DND-41 (cell line): ENCODE data around the gene NCMAP.

ENCODE experiments used
- ATAC-seq: fragments of 200-7000 bp; cut with Tn5 transposase; 3 replicates; pipeline ENCODE4 v1.9.1; 2021; ENCODE audit warnings: low read depth; ENCODE audit not compliant: insufficient read depth
- DNase-seq: peaks from one replicate; pipeline ENCODE4 v3.0.0-alpha.2; 2020
- H2AFZ ChIP-seq: 2 replicates; pipeline ENCODE4 v1.6.0; 2012; ENCODE audit warnings: low read depth, low read length
- H3K27ac ChIP-seq: 2 replicates; pipeline ENCODE4 v1.5.1; 2012; ENCODE audit warnings: low read length, inconsistent platforms
- H3K27me3 ChIP-seq: fragments of 200-600 bp; sonication (generic); 2 replicates; pipeline ENCODE4 v1.6.0; 2012; ENCODE audit warnings: low read length, mild to moderate bottlenecking, inconsistent platforms; ENCODE audit not compliant: insufficient read depth, poor library complexity
- H3K36me3 ChIP-seq: 2 replicates; pipeline ENCODE4 v1.5.1; 2012; ENCODE audit warnings: low read length, inconsistent platforms; ENCODE audit not compliant: insufficient read depth
- H3K4me1 ChIP-seq: 2 replicates; pipeline ENCODE4 v1.5.1; 2012; ENCODE audit warnings: mild to moderate bottlenecking, low read length; ENCODE audit not compliant: insufficient read depth
- H3K4me2 ChIP-seq: 2 replicates; pipeline ENCODE4 v1.6.0; 2012; ENCODE audit warnings: mild to moderate bottlenecking, moderate library complexity, low read length, inconsistent platforms; ENCODE audit not compliant: insufficient read depth
- H3K4me3 ChIP-seq, 2 experiments: fragments of 200-600 bp in 1 of 2; shearing (Covaris generic) in 1 of 2; 2 replicates each; pipeline ENCODE4 v1.5.1; 2012 to 2016; ENCODE audit warnings: inconsistent platforms in 2 of 2, low read length in 2 of 2, mild to moderate bottlenecking in 2 of 2, low read depth in 1 of 2, moderate library complexity in 1 of 2
- H3K79me2 ChIP-seq: 2 replicates; pipeline ENCODE4 v1.6.0; 2012; ENCODE audit warnings: low read length, inconsistent platforms; ENCODE audit not compliant: insufficient read depth
- H3K9ac ChIP-seq: 2 replicates; pipeline ENCODE4 v1.6.0; 2012; ENCODE audit warnings: low read depth, mild to moderate bottlenecking, inconsistent platforms, low read length, moderate library complexity
- H3K9me3 ChIP-seq: 2 replicates; pipeline ENCODE4 v1.5.1; 2012; ENCODE audit warnings: low read length, moderate library complexity, mild to moderate bottlenecking, inconsistent platforms; ENCODE audit not compliant: insufficient read depth, severe bottlenecking
- H4K20me1 ChIP-seq: 2 replicates; pipeline ENCODE4 v1.6.0; 2012; ENCODE audit warnings: low read length; ENCODE audit not compliant: insufficient read depth
- CTCF ChIP-seq: IDR thresholded peaks from 2 replicates; pipeline ENCODE4 v1.5.1; 2012; ENCODE audit warnings: borderline replicate concordance, low read length, moderate library complexity, mild to moderate bottlenecking; ENCODE audit not compliant: poor library complexity, severe bottlenecking; ENCODE audit errors: extremely low read depth
- EZH2 ChIP-seq: IDR thresholded peaks from 3 replicates; pipeline ENCODE4 v1.6.1; 2012; ENCODE audit warnings: borderline replicate concordance, low read depth, mild to moderate bottlenecking, moderate library complexity, low read length, inconsistent platforms; ENCODE audit not compliant: severe bottlenecking

NCMAP gene

DNA sequence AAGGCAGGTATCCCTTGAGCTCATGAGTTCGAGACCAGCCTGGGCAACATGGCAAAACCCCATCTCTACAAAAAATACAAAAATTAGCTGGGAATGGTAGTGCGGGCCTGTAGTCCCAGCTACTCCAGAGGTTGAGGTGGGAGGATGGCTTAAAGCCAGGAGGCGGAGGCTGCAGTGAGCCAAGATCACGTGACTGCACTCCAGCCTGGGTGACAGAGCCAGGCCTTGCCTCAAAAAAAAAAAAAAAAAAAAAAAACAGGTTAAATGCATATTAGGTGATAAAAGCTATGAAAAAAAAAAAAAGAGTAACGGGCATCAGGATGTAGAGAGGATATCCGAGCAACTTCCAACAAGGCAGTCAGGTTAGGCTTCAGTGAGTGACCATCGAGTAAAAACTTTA lies 84.4 kb downstream of the NCMAP start:
- H3K4me3 ChIP-seq = no peak overlapping the region
- H3K4me1 ChIP-seq = peaks cover 26% of the 10 kb centered on the region
- H3K4me2 ChIP-seq = no peak overlapping the region
- H3K27ac ChIP-seq = no peak overlapping the region
- H3K27me3 ChIP-seq = peaks cover 2% of the 10 kb centered on the region
- H3K9ac ChIP-seq = no peak overlapping the region
- peaks cover 18% of the 10 kb centered on the region for H4K20me1 ChIP-seq
- no peak overlapping the region for H2AFZ ChIP-seq
- ATAC-seq = no peak
- H3K79me2 ChIP-seq = peaks cover 32% of the 10 kb centered on the region
- no peaks in the 10 kb centered on the region for H3K9me3 ChIP-seq
- no peak for DNase-seq
- no peak for TF ChIP-seq EZH2
- TF ChIP-seq CTCF = no peak
- H3K36me3 ChIP-seq = peaks cover 16% of the 10 kb centered on the region

DNA sequence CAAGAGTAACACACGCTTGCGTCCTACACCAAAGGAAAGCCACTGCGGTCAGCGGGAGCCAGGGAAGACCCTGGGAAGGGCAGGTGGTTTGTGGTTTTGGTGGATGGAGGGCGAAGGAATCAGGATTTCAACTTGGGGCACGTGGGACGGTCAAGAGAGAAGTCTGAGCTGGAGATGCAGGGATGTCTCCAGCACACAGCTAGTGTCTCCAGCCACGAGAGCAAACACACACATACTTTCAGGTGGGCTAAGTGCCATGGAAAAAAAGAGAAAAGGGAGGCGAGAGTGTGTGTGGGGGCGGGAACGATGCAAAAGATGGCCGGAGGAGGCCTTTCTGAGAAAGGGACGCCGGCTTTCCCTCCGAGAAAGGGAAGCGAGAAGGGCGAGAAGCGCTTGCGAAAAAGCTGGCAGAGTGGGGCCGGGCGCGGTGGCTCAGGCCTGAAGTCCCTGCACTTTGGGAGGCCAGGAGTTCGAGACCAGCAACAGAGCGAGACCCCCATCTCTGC lies 85.8 kb downstream of the NCMAP start:
- peak overlapping the region; percentile 79 for H2AFZ ChIP-seq
- peaks cover 2% of the 10 kb centered on the region for H3K27me3 ChIP-seq
- H3K79me2 ChIP-seq = peaks cover 46% of the 10 kb centered on the region
- peaks cover 30% of the 10 kb centered on the region for H3K36me3 ChIP-seq
- H3K4me2 ChIP-seq = peak overlapping the region; percentile 79
- peak overlapping the region; percentile 99 for H3K9ac ChIP-seq
- H3K9me3 ChIP-seq = no peaks in the 10 kb centered on the region
- TF ChIP-seq CTCF = no peak
- no peak for TF ChIP-seq EZH2
- peak overlapping the region; percentile 13 for H3K27ac ChIP-seq
- H3K4me3 ChIP-seq = peak overlapping the region; percentile 97 to 100; a peak in 3 of 4 replicates
- peaks cover 35% of the 10 kb centered on the region for H3K4me1 ChIP-seq
- peak; percentile 37 for DNase-seq
- ATAC-seq = no peak
- H4K20me1 ChIP-seq = peaks cover 30% of the 10 kb centered on the region

- ATAC-seq = peak; percentile 91
- peak; percentile 99 for DNase-seq
- Histone ChIP-seq H3K27me3 (no peaks in the 10 kb centered on the region), H3K36me3 (peaks cover 41% of the 10 kb centered on the region), H3K27ac (peak within 1 kb of the TSS; percentile 98), H3K4me2 (peak within 1 kb of the TSS; percentile 91), H4K20me1 (peaks cover 38% of the 10 kb centered on the region), H3K4me3 (peak within 1 kb of the TSS; percentile 97 to 100), H2AFZ (peak within 1 kb of the TSS; percentile 100), H3K9me3 (no peaks in the 10 kb centered on the region), H3K9ac (peak within 1 kb of the TSS; percentile 99), H3K79me2 (peaks cover 56% of the 10 kb centered on the region), H3K4me1 (peaks cover 40% of the 10 kb centered on the region)
- peak; percentile 30 for TF ChIP-seq CTCF
- no peak for TF ChIP-seq EZH2
Measured at GRCh38 chr1:24642481-24643362, 86.8 kb downstream of the NCMAP start, which contains the start of gene SRRM1. TSS of gene SRRM1 (plus strand) at chr1:24643302. CDS start at chr1:24643327, 25 bp downstream.
